Urinary bladder (tissue), 4 donors: ENCODE measurements around the gene SNRK. TPM values are rescaled to one million over a fixed set of nuclear protein-coding genes. Genes with fewer than 3 reads are reported as not detected.
A peak's percentile ranks its signal among the peaks of the same experiment; 100 is the strongest.

Experiments used
- DNase-seq: peaks from one replicate; pipeline ENCODE4 v3.0.0-alpha.2; 2015; ENCODE audit errors: extremely low spot score
- H3K27ac ChIP-seq: one replicate; pipeline ENCODE4 v1.5.1; 2013; ENCODE audit warnings: low read depth, mild to moderate bottlenecking, moderate library complexity
- H3K36me3 ChIP-seq: one replicate; pipeline ENCODE4 v1.6.1; 2013; ENCODE audit warnings: mild to moderate bottlenecking, moderate library complexity; ENCODE audit not compliant: insufficient read depth
- H3K4me1 ChIP-seq: one replicate; pipeline ENCODE4 v1.6.1; 2013; ENCODE audit warnings: mild to moderate bottlenecking, moderate library complexity; ENCODE audit not compliant: insufficient read depth
- H3K4me3 ChIP-seq: one replicate; pipeline ENCODE4 v1.5.1; 2013; ENCODE audit warnings: low read depth, low read length
- WGBS: extraction: QIAGEN DNeasy Blood & Tissue Kit; methylation state at CpG from one replicate; pipeline ENCODE4 v1.1.7; 2013; 5-methylcytosine and 5-hydroxymethylcytosine counted together
- polyA plus RNA-seq: library from polyadenylated mRNA; stranded (reverse); fragments of 200-250 nt; gene quantifications from one replicate; pipeline ENCODE4 v1.2.3, GENCODE V29; 2013
- total RNA-seq: library from RNA; depleted of rRNA; stranded (reverse); fragments of >200 nt; gene quantifications from one replicate; pipeline ENCODE4 v1.2.3, GENCODE V29; 2014
- donor health status: healthy with polysubstance abuse.
- donor health status: healthy.

Gene SNRK
- total and polyA plus RNA-seq, 2 donors: 26.7 to 86.0 TPM

- Histone ChIP-seq H3K4me3 (no peak overlapping the region), H3K4me1 (no peaks in the 10 kb centered on the region), H3K36me3 (no peaks in the 10 kb centered on the region), H3K27ac (no peak overlapping the region)
- no peak for DNase-seq
- WGBS: 41% methylated on average over 11 of the region's 11 CpGs
These were observed 696 bp upstream of the SNRK start for GRCh38 chr3:43285644-43286043.

GRCh38 chr3:43286841-43287499, 630 bp downstream of the SNRK start:
- Histone ChIP-seq H3K4me3 (peak overlapping the region; percentile 99), H3K36me3 (no peaks in the 10 kb centered on the region), H3K27ac (peak overlapping the region; percentile 98), H3K4me1 (peaks cover 2% of the 10 kb centered on the region)
- DNase-seq: no peak
- WGBS: 1% methylated on average over 54 of the region's 54 CpGs

GRCh38 chr3:43287500-43287873, 1.1 kb downstream of the SNRK start:
- Histone ChIP-seq H3K4me1 (peaks cover 2% of the 10 kb centered on the region), H3K27ac (peak overlapping the region; percentile 65), H3K36me3 (no peaks in the 10 kb centered on the region), H3K4me3 (peak overlapping the region; percentile 99)
- no peak for DNase-seq
- WGBS: 10% methylated on average over 3 of the region's 3 CpGs

DNA sequence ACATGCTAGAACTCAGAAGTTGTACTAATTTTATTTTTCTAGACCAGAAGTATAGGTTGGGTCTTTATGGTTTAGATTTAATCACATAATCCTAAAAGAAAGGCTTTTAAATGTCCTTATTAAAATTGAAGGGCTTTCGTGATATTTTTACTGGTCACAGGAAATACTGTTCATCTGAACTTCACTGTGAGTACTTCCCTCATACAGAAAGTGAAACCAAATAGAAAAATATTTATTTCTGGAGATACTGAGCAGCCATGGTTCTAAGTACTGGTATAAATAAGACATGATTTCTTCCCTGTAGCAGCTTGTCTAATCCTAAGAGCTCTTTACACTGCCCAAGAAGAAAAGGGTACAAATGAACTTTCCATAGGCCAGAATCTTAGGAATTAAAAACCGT, 2.0 kb downstream of the SNRK start:
- Histone ChIP-seq H3K27ac (peak overlapping the region; percentile 74), H3K36me3 (no peaks in the 10 kb centered on the region), H3K4me1 (peaks cover 2% of the 10 kb centered on the region), H3K4me3 (peak overlapping the region; percentile 15)
- 14% methylated on average over 2 of the region's 2 CpGs for WGBS
- no peak for DNase-seq

- no peak for DNase-seq
- Histone ChIP-seq H3K27ac (peak overlapping the region; percentile 74), H3K36me3 (no peaks in the 10 kb centered on the region), H3K4me3 (peak overlapping the region; percentile 15), H3K4me1 (peaks cover 3% of the 10 kb centered on the region)
- WGBS: 69% methylated on average over 2 of the region's 2 CpGs
These were observed 2.5 kb downstream of the SNRK start for GRCh38 chr3:43288850-43289249.

- peaks cover 3% of the 10 kb centered on the region for H3K4me1 ChIP-seq
- no peak overlapping the region for H3K27ac ChIP-seq
- 55% methylated on average over 2 of the region's 2 CpGs for WGBS
- H3K4me3 ChIP-seq: peak overlapping the region; percentile 0
- no peak for DNase-seq
- H3K36me3 ChIP-seq: no peaks in the 10 kb centered on the region
These were observed 3.1 kb downstream of the SNRK start for GRCh38 chr3:43289401-43289800.

DNA sequence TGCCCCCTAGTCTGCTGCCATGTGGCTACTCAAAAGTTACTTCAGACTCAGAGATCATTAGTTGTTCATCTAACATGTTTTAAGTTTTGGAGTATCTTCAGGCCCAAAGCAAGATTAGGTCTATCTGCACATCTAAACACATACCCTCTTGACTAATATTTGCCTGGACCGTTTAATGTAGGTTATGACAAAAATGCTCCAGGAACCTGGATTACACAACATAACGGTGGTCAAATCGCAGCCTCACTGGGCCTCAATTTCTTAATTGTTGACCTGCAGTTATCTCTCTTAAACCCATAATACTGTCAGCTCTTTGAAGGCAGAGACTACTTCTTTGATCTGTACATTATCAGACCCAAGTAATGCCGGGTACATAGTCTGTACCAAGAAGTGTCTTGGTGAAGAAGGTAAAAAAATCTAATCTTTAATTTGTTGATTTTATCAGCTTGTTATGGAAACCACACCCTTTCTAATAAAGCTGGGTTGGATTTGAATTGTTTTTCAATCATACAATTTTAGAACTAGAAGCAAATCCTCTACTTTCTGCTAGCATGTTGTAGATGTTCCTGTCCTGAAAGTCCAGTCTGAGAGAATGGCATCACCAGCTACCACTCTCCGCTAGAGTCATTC, 3.6 kb downstream of the SNRK start:
- 75% methylated on average over 5 of the region's 5 CpGs for WGBS
- H3K4me3 ChIP-seq: peak overlapping the region; percentile 0
- no peak for DNase-seq
- no peak overlapping the region for H3K27ac ChIP-seq
- peaks cover 3% of the 10 kb centered on the region for H3K4me1 ChIP-seq
- no peaks in the 10 kb centered on the region for H3K36me3 ChIP-seq

- no peak for DNase-seq
- no peaks in the 10 kb centered on the region for H3K36me3 ChIP-seq
- H3K4me1 ChIP-seq: peaks cover 3% of the 10 kb centered on the region
- H3K27ac ChIP-seq: no peak overlapping the region
- H3K4me3 ChIP-seq: peak overlapping the region; percentile 5
- WGBS: 58% methylated on average over 4 of the region's 4 CpGs
These were observed 4.6 kb downstream of the SNRK start for GRCh38 chr3:43290956-43291355.

DNA sequence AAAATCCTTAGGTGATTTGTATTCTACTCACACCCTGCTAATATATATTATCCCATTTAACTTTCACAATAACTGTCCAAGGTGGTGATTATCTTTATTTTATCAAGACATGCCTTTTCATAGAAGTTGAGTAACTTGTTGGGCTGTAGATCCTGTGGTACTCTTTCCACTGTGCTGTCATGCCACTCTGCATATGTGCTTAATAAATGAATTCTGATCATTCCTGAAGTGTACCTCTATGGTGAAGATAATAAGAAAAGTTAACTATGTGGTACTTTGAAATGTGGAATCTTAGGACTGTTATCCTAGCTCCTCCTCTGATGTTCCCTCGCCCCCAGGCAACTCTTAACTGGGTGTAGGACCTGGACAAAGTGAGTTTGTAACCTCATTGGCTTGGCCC, 5.2 kb downstream of the SNRK start:
- H3K4me1 ChIP-seq: peaks cover 5% of the 10 kb centered on the region
- no peak for DNase-seq
- no peaks in the 10 kb centered on the region for H3K36me3 ChIP-seq
- 95% methylated on average over 1 of the region's 1 CpG for WGBS
- no peak overlapping the region for H3K4me3 ChIP-seq
- H3K27ac ChIP-seq: no peak overlapping the region

- peaks cover 5% of the 10 kb centered on the region for H3K4me1 ChIP-seq
- no peaks in the 10 kb centered on the region for H3K36me3 ChIP-seq
- peak overlapping the region; percentile 10 for H3K27ac ChIP-seq
- no peak for DNase-seq
- WGBS: 46% methylated on average over 1 of the region's 1 CpG
- H3K4me3 ChIP-seq: no peak overlapping the region
These were observed 8.6 kb downstream of the SNRK start for GRCh38 chr3:43294975-43295374.

GRCh38 chr3:43296565-43296964, 10.2 kb downstream of the SNRK start:
- peaks cover 3% of the 10 kb centered on the region for H3K4me1 ChIP-seq
- no peak overlapping the region for H3K4me3 ChIP-seq
- 18% methylated on average over 1 of the region's 1 CpG for WGBS
- no peaks in the 10 kb centered on the region for H3K36me3 ChIP-seq
- no peak for DNase-seq
- no peak overlapping the region for H3K27ac ChIP-seq

DNA sequence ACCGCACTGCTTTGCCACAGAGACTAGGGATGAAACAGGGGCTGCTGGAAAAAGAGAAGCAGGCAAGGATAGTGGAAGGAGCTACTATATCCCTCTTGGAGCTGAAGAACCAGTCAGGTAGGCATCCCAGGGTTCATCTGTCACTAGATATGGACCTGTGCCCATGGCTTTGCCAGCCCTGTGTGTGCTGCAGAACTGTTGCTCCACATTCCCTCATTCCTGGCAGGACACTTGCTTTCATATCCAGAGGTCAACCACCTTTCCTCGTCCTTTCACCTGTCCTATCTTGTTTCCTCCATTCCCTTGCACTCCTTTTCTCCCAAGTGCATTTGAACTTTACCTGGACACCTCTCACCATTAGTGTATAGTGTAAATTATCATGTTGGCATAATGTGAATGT, 12.0 kb downstream of the SNRK start:
- H3K4me3 ChIP-seq: no peak overlapping the region
- DNase-seq: no peak
- H3K27ac ChIP-seq: no peak overlapping the region
- WGBS: 91% methylated on average over 2 of the region's 2 CpGs
- peaks cover 3% of the 10 kb centered on the region for H3K4me1 ChIP-seq
- no peaks in the 10 kb centered on the region for H3K36me3 ChIP-seq

DNA sequence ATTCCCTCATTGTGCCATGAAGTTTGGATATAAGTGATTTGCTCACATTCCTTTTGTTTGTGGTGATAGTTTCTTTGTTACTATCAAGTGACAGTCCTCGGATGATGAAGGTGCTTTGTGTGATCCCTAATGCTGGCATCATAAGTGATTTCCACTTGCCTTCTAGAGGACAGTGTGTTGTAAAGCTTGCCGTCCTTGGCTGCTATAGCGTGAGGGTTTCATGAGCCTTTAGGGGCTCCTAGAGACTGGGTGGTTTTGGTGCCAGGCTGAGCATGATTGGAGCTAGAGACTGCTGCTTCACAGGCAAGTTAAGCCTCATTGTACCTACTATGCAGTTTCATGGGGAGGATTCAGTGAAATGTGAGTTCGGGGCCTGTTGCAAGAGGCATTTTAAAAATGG, 12.4 kb downstream of the SNRK start:
- no peak for DNase-seq
- H3K4me3 ChIP-seq: no peak overlapping the region
- H3K27ac ChIP-seq: no peak overlapping the region
- WGBS: 71% methylated on average over 4 of the region's 4 CpGs
- H3K36me3 ChIP-seq: no peaks in the 10 kb centered on the region
- peaks cover 2% of the 10 kb centered on the region for H3K4me1 ChIP-seq

- 77% methylated on average over 1 of the region's 1 CpG for whole genome bisulfite sequencing
- DNase-seq: no peak
- Histone ChIP-seq H3K4me1 (no peaks in the 10 kb centered on the region), H3K27ac (no peak overlapping the region), H3K36me3 (peaks cover 2% of the 10 kb centered on the region), H3K4me3 (no peak overlapping the region)
These were observed 16.0 kb downstream of the SNRK start for GRCh38 chr3:43302116-43302880.
